Measurements from ENCODE around the gene PMEL. TPM values are rescaled to one million over a fixed set of nuclear protein-coding genes. Genes with fewer than 3 reads are reported as not detected.
A peak's percentile ranks its signal among the peaks of the same experiment; 100 is the strongest.

The PMEL gene
- total and polyA plus RNA-seq, 9 of the 15 experiments (the other 6 are each of a cell fraction or from before 2014, with no cell fraction given): 0.36 to 2.0 (median 0.98) TPM

- TF ChIP-seq E2F6 (IDR thresholded peaks at IDR 0.05; ENCODE audit: borderline replicate concordance in 1 of 2, extremely low read depth in 1 of 2, insufficient read depth in 1 of 2, insufficient read length in 1 of 2, low read depth in 1 of 2, low read length in 1 of 2, poor library complexity in 1 of 2, severe bottlenecking in 1 of 2) (peak in 1 of 2 experiments; percentile 35), GABPB1 (CRISPR knock-in tag; IDR thresholded peaks at IDR 0.05) (peak; percentile 93), FOXA3 (CRISPR knock-in tag; conservative IDR thresholded peaks at IDR 0.05 in 1 of 2, IDR thresholded peaks at IDR 0.05 in 1 of 2) (no peak), STAG1 (CRISPR knock-in tag; IDR thresholded peaks at IDR 0.05; ENCODE audit: borderline replicate concordance) (0 out of 2 replicates have a peak, but pooled peaks have one; percentile 31), BRF2 (IDR thresholded peaks at IDR 0.05; ENCODE audit: borderline replicate concordance, insufficient read depth, insufficient read length) (no peak), TCF7 (IDR thresholded peaks at IDR 0.05; ENCODE audit: borderline replicate concordance) (peak; percentile 36; the same call in 1 of the 2 replicates), SMAD2 (IDR thresholded peaks at IDR 0.05; ENCODE audit: low read depth, low read length) (no peak), EP400 (IDR thresholded peaks at IDR 0.05) (peak; percentile 84), C11orf30 (IDR thresholded peaks at IDR 0.05; ENCODE audit: low read depth) (peak; percentile 68), ZC3H4 (CRISPR knock-in tag; IDR thresholded peaks at IDR 0.05; ENCODE audit: borderline replicate concordance) (peak; percentile 28; the same call in 1 of the 2 replicates), CTCFL (IDR thresholded peaks at IDR 0.05; ENCODE audit: borderline replicate concordance, insufficient read depth, low read depth, low read length, poor library complexity, severe bottlenecking) (peak; percentile 94), BCOR (IDR thresholded peaks at IDR 0.05) (peak; percentile 61; the same call in 1 of the 2 replicates), ZNF3 (CRISPR knock-in tag; IDR thresholded peaks at IDR 0.05) (no peak), KLF16 (IDR thresholded peaks at IDR 0.05) (0 out of 2 replicates have a peak, but pooled peaks have one; percentile 22), VEZF1 (CRISPR knock-in tag; IDR thresholded peaks at IDR 0.05) (peak; percentile 86), SIN3A (IDR thresholded peaks at IDR 0.05; ENCODE audit: borderline replicate concordance in 2 of 2, control insufficient read depth in 1 of 2, low read depth in 2 of 2, low read length in 2 of 2) (0 out of 4 replicates have a peak, but pooled peaks of 1 of the 2 experiments have one; percentile 53), SIRT6 (IDR thresholded peaks at IDR 0.05; ENCODE audit: low read depth, low read length) (no peak), ZBTB9 (CRISPR knock-in tag; IDR thresholded peaks at IDR 0.05) (0 out of 2 replicates have a peak, but pooled peaks have one; percentile 31)
Observed at GRCh38 chr12:55926738-55927587, 38.9 kb downstream of the PMEL start (continued).
